Fibroblast of mammary gland (primary cell): Measurements from ENCODE around the gene TSPAN6.
A peak's percentile ranks its signal among the peaks of the same experiment; 100 is the strongest.

Experiments
- DNase-seq: peaks from one replicate; pipeline ENCODE4 v3.0.0-alpha.2; 2010; ENCODE audit warnings: low read depth
- H3K4me3 ChIP-seq: 2 replicates; pipeline ENCODE4 v1.5.1; 2011; ENCODE audit warnings: low read depth, mild to moderate bottlenecking, low read length, moderate library complexity; ENCODE audit not compliant: control insufficient read depth
- CTCF ChIP-seq: conservative IDR thresholded peaks from 2 replicates; pipeline ENCODE4 v1.5.1; 2011; ENCODE audit warnings: low read depth, low read length, inconsistent platforms; ENCODE audit not compliant: control insufficient read depth, insufficient read depth

Gene TSPAN6

GRCh38 chrX:100609591-100609990 is 27.0 kb downstream of the TSPAN6 start:
- peak; percentile 1 for TF ChIP-seq CTCF
- DNase-seq, result no peak
- H3K4me3 ChIP-seq, result no peak overlapping the region

GRCh38 chrX:100606753-100607152 is 29.9 kb downstream of the TSPAN6 start:
- TF ChIP-seq CTCF, result no peak
- no peak for DNase-seq
- H3K4me3 ChIP-seq, result no peak overlapping the region

GRCh38 chrX:100600758-100601157 is 35.8 kb downstream of the TSPAN6 start:
- no peak for DNase-seq
- H3K4me3 ChIP-seq, result no peak overlapping the region
- TF ChIP-seq CTCF, result no peak

- TF ChIP-seq CTCF, result no peak
- DNase-seq, result no peak
- H3K4me3 ChIP-seq, result no peak overlapping the region
Observed at GRCh38 chrX:100600340-100600739, 36.3 kb downstream of the TSPAN6 start.

- no peak overlapping the region for H3K4me3 ChIP-seq
- TF ChIP-seq CTCF, result no peak
- DNase-seq, result no peak
Observed at GRCh38 chrX:100599456-100599855, 37.1 kb downstream of the TSPAN6 start.

- TF ChIP-seq CTCF, result no peak
- no peak overlapping the region for H3K4me3 ChIP-seq
- no peak for DNase-seq
Observed at GRCh38 chrX:100596601-100597000, 40.0 kb downstream of the TSPAN6 start.

GRCh38 chrX:100593581-100593980 is 43.0 kb downstream of the TSPAN6 start:
- no peak for DNase-seq
- no peak for TF ChIP-seq CTCF
- H3K4me3 ChIP-seq, result no peak overlapping the region
